Keratinocyte (primary cell): ENCODE data around the gene SEPTIN10. TPM values are rescaled to one million over a fixed set of nuclear protein-coding genes. Genes with fewer than 3 reads are reported as not detected.

ENCODE experiments used
- DNase-seq: peaks from one replicate; pipeline ENCODE4 v3.0.0-alpha.2; 2011; ENCODE audit warnings: low read depth, missing footprints, low spot score
- FAIRE-seq: peaks from 2 replicates; lab custom pipeline; 2011; peaks lifted over from hg19 to GRCh38; lab: Jason Lieb, UNC
- H2AFZ ChIP-seq: 2 replicates; pipeline ENCODE4 v1.6.0; 2012; ENCODE audit warnings: low read length, control low read depth, inconsistent platforms; ENCODE audit not compliant: control insufficient read depth
- H3K27ac ChIP-seq: 2 replicates; pipeline ENCODE4 v1.5.1; 2011; ENCODE audit warnings: low read length; ENCODE audit not compliant: control insufficient read depth, insufficient read depth
- H3K27me3 ChIP-seq: 3 replicates; pipeline ENCODE4 v1.6.0; 2011; ENCODE audit warnings: low read length; ENCODE audit not compliant: control insufficient read depth, insufficient read depth; ENCODE audit errors: extremely low read depth
- H3K36me3 ChIP-seq, 2 experiments: 2 replicates in 1 of 2; 3 replicates in 1 of 2; pipeline ENCODE4 v1.5.1; 2011; ENCODE audit warnings: low read length in 2 of 2, mild to moderate bottlenecking in 1 of 2; ENCODE audit not compliant: control insufficient read depth in 2 of 2, insufficient read depth in 2 of 2; ENCODE audit errors: extremely low read depth in 1 of 2
- H3K4me1 ChIP-seq: 3 replicates; pipeline ENCODE4 v1.5.1; 2011; ENCODE audit warnings: low read length; ENCODE audit not compliant: control insufficient read depth, insufficient read depth; ENCODE audit errors: extremely low read depth
- H3K4me2 ChIP-seq: 3 replicates; pipeline ENCODE4 v1.6.0; 2011; ENCODE audit warnings: low read depth, low read length; ENCODE audit not compliant: control insufficient read depth, insufficient read depth; ENCODE audit errors: extremely low read depth
- H3K4me3 ChIP-seq, 3 experiments: fragments of 200-600 bp in 1 of 3; sonication (generic) in 1 of 3; 2 replicates in 2 of 3; 3 replicates in 1 of 3; pipeline ENCODE4 v1.5.1; 2011 to 2016; ENCODE audit warnings: low read length in 3 of 3, mild to moderate bottlenecking in 3 of 3, control low read depth in 2 of 3, inconsistent platforms in 1 of 3, low read depth in 1 of 3, mixed read lengths in 1 of 3, mixed run types in 1 of 3, moderate library complexity in 1 of 3; ENCODE audit not compliant: control insufficient read depth in 2 of 3, insufficient read depth in 2 of 3; ENCODE audit errors: extremely low read depth in 1 of 3
- H3K79me2 ChIP-seq: 2 replicates; pipeline ENCODE4 v1.6.0; 2012; ENCODE audit warnings: low read length; ENCODE audit not compliant: control insufficient read depth, insufficient read depth
- H3K9ac ChIP-seq: 3 replicates; pipeline ENCODE4 v1.6.0; 2011; ENCODE audit warnings: low read length; ENCODE audit not compliant: control insufficient read depth, insufficient read depth; ENCODE audit errors: extremely low read depth
- H3K9me1 ChIP-seq: 3 replicates; pipeline ENCODE4 v1.6.0; 2011; ENCODE audit warnings: low read length; ENCODE audit not compliant: control insufficient read depth, insufficient read depth; ENCODE audit errors: extremely low read depth
- H3K9me3 ChIP-seq: 2 replicates; pipeline ENCODE4 v1.5.1; 2012; ENCODE audit warnings: low read depth, low read length; ENCODE audit not compliant: control insufficient read depth
- H4K20me1 ChIP-seq: 3 replicates; pipeline ENCODE4 v1.6.0; 2011; ENCODE audit warnings: low read length; ENCODE audit not compliant: control insufficient read depth, insufficient read depth; ENCODE audit errors: extremely low read depth
- EZH2 ChIP-seq: IDR thresholded peaks from one replicate; pipeline ENCODE4 v1.6.1; 2012; ENCODE audit warnings: inconsistent platforms, mild to moderate bottlenecking, low read length, moderate library complexity
- dilution Hi-C: fragments of 300-500 bp; cut with MboI; formaldehyde crosslinking; loops from one replicate; pipeline ENCODE4 v1.7.0; 2020; ENCODE audit warnings: low sequenced_read_pairs; ENCODE audit not compliant: extremely low pct_ligation_motif_present
- polyA plus RNA-seq, 5 experiments: library from polyadenylated mRNA; depleted of rRNA in 3 of 5; stranded (reverse) in 3 of 5; stranded (forward) in 1 of 5; unstranded in 1 of 5; fragments of >200 nt; gene quantifications; 1 replicate in 1 of 5; 2 replicates in 3 of 5; 3 replicates in 1 of 5; pipeline versions ENCODE4 v1.2.1 to v1.2.3, GENCODE V29; 2011 to 2012; ENCODE audit warnings: missing spikeins in 2 of 5, low read depth in 1 of 5, low replicate concordance in 1 of 5
- TF ChIP-seq, protein P1 (sequence below), 3 experiments: IDR thresholded peaks in 1 of 3; conservative IDR thresholded peaks in 1 of 3; optimal IDR thresholded peaks in 1 of 3; 2 replicates in 2 of 3; 3 replicates in 1 of 3; pipeline versions ENCODE3 to v1.5.1; 2011; ENCODE audit warnings: low read length in 3 of 3, mild to moderate bottlenecking in 3 of 3, moderate library complexity in 2 of 3, control low read depth in 1 of 3, inconsistent platforms in 1 of 3; ENCODE audit not compliant: insufficient read depth in 2 of 3; ENCODE audit errors: extremely low read depth in 1 of 3

Gene SEPTIN10
- polyA plus RNA-seq, 1 donor (not counting 4 experiments of a cell fraction or from before 2014, with no cell fraction given): 72.6 TPM

DNA sequence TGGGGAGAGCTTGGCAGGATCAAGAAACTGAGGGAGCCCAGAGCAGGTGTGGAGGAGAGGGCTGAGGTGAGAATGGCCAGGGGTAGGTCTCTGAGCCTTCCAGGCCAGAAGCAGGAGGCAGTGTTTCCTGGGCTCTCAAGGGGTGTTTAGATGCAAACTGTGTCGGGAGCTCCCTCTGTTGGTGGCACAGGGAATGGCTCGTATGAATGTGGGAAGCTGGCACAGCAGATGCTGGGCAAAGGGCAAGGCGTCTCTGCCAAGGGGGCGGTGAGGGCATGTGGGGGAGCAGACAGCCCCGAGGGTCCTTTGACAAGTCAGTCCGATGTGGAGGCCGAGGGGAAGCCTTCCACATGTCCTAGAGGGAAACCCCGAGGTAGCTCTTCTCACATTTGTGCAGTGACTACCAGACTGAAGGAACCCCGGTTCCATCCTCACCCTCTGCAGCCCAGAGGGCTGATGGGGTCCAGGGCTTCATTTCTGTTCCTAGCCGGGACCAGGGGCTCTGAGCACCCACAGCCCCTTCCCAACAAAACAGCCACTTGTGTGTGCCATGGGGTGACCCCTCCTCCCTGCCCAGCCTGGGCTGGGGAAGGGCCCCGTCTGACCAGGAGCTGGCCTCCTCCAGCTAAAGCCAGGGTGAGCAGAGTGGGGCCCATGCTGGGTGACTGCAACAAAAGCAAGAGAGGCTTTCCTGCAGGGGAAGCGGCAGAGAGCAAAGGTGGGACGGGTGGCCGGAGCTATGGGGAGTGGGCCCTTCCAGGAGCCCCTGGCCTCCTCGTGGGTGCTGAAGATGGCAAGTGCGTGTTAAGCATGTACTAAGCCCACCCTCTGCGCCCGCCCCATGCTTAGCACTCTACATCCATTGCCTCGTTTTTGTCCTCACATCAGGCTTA, 103.4 kb downstream of the SEPTIN10 start:
- Histone ChIP-seq H3K9me3 (no peaks in the 10 kb centered on the region), H2AFZ (no peak overlapping the region), H3K79me2 (no peaks in the 10 kb centered on the region), H3K4me2 (no peak overlapping the region), H3K9me1 (no peaks in the 10 kb centered on the region), H3K4me3 (no peak overlapping the region), H4K20me1 (no peaks in the 10 kb centered on the region), H3K9ac (no peak overlapping the region), H3K27ac (no peak overlapping the region), H3K4me1 (peaks cover 10% of the 10 kb centered on the region), H3K36me3 (no peaks in the 10 kb centered on the region), H3K27me3 (peaks cover 3% of the 10 kb centered on the region)
- DNase-seq: peak; percentile 45
- TF ChIP-seq, protein P1, sequence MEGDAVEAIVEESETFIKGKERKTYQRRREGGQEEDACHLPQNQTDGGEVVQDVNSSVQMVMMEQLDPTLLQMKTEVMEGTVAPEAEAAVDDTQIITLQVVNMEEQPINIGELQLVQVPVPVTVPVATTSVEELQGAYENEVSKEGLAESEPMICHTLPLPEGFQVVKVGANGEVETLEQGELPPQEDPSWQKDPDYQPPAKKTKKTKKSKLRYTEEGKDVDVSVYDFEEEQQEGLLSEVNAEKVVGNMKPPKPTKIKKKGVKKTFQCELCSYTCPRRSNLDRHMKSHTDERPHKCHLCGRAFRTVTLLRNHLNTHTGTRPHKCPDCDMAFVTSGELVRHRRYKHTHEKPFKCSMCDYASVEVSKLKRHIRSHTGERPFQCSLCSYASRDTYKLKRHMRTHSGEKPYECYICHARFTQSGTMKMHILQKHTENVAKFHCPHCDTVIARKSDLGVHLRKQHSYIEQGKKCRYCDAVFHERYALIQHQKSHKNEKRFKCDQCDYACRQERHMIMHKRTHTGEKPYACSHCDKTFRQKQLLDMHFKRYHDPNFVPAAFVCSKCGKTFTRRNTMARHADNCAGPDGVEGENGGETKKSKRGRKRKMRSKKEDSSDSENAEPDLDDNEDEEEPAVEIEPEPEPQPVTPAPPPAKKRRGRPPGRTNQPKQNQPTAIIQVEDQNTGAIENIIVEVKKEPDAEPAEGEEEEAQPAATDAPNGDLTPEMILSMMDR (optimal IDR thresholded peaks at IDR 0.05 in 1 of 3, IDR thresholded peaks at IDR 0.05 in 1 of 3, conservative IDR thresholded peaks at IDR 0.05 in 1 of 3; ENCODE audit: extremely low read depth in 1 of 3, insufficient read depth in 2 of 3, low read length in 3 of 3): peak in 2 of 3 experiments; percentile 95 to 96
- no peak for TF ChIP-seq EZH2
- FAIRE-seq: peak; percentile 67
- dilution Hi-C loops: no loop called here

DNA sequence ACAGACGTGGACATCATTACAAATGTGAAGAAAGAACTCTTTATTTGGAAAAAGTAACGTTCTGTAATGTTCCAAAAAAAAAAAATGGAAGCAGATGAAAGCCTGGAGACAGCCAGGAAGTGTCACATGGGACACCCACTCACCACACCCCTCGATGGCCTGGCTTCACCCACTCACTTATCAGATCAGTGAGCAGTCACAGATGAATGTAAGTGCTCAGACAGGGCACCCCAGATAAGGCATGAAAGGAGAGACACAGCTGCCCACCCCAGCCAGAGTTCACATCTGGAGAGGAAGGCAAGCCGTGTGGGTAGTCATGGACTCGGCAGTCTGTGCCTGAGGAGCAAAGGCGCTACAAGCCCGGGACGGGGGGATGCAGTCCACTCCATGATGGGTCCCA, 105.2 kb downstream of the SEPTIN10 start:
- DNase-seq (no peak), FAIRE-seq (no peak)
- Histone ChIP-seq H3K9ac (no peak overlapping the region), H3K4me3 (no peak overlapping the region), H3K27me3 (peaks cover 6% of the 10 kb centered on the region), H3K4me2 (no peak overlapping the region), H3K4me1 (no peaks in the 10 kb centered on the region), H3K36me3 (no peaks in the 10 kb centered on the region), H2AFZ (no peak overlapping the region), H3K79me2 (no peaks in the 10 kb centered on the region), H3K9me1 (no peaks in the 10 kb centered on the region), H3K9me3 (no peaks in the 10 kb centered on the region), H4K20me1 (no peaks in the 10 kb centered on the region), H3K27ac (no peak overlapping the region)
- dilution Hi-C loops: no loop called here
- TF ChIP-seq, protein P1 (optimal IDR thresholded peaks at IDR 0.05 in 1 of 3, IDR thresholded peaks at IDR 0.05 in 1 of 3, conservative IDR thresholded peaks at IDR 0.05 in 1 of 3; ENCODE audit: extremely low read depth in 1 of 3, insufficient read depth in 2 of 3, low read length in 3 of 3): no peak
